CD4-positive, CD25-positive, alpha-beta regulatory T cell (primary cell): Measurements from ENCODE around the gene FTH1. TPM values are rescaled to one million over a fixed set of nuclear protein-coding genes. Genes with fewer than 3 reads are reported as not detected.

Source experiments
- polyA plus RNA-seq, 4 donors: library from polyadenylated mRNA; unstranded; fragments of 300-500 nt; fragmentation: Illumina TruSeq; gene quantifications; one replicate each; pipeline ENCODE4 v1.2.3, GENCODE V29; 2021
- total RNA-seq: library from RNA; stranded (reverse); gene quantifications from one replicate; pipeline ENCODE4 v1.2.3, GENCODE V29; 2022

The FTH1 gene
- total and polyA plus RNA-seq, 5 donors from 2014 or later: 2,525 to 3,518 (median 3,282) TPM

Other genes starting within 250 kb of the FTH1 start
- 0.30 TPM for gene MYRF, start 215.0 kb downstream of the FTH1 start, total RNA-seq
- gene MYRF, start 215.0 kb downstream of the FTH1 start, polyA plus RNA-seq: under 1 TPM in 2 of 4 donors, not detected in 2; 0.20 to 0.74 TPM
- 71.7 TPM for gene TMEM258, start 175.0 kb downstream of the FTH1 start, total RNA-seq
- gene TMEM258, start 175.0 kb downstream of the FTH1 start, polyA plus RNA-seq: 100 to 1,000 TPM; 207 to 283 (median 238) TPM
- gene FEN1, start 174.7 kb downstream of the FTH1 start, total RNA-seq: 13.2 TPM
- 10 to 100 TPM; 19.4 to 24.5 (median 22.2) TPM for gene FEN1, start 174.7 kb downstream of the FTH1 start, polyA plus RNA-seq
- gene FADS1, start 150.6 kb downstream of the FTH1 start, total RNA-seq: 9.1 TPM
- 1 to 10 TPM in 1 of 4 donors, under 1 TPM in 1, not detected in 2; 0.35 to 3.1 TPM for gene FADS1, start 150.6 kb downstream of the FTH1 start, polyA plus RNA-seq
- gene FADS2, start 139.3 kb downstream of the FTH1 start, total RNA-seq: 19.7 TPM
- gene FADS2, start 139.3 kb downstream of the FTH1 start, polyA plus RNA-seq: 10 to 100 TPM in 1 of 4 donors, under 1 TPM in 2, not detected in 1; 0.23 to 13.6 (median 0.65) TPM
- 15.8 TPM for gene FADS3, start 76.1 kb downstream of the FTH1 start, total RNA-seq
- gene FADS3, start 76.1 kb downstream of the FTH1 start, polyA plus RNA-seq: 1 to 10 TPM in 3 of 4 donors, under 1 TPM in 1; 0.87 to 2.1 (median 1.3) TPM
- gene RAB3IL1, start 50.1 kb downstream of the FTH1 start, total RNA-seq: not detected
- gene RAB3IL1, start 50.1 kb downstream of the FTH1 start, polyA plus RNA-seq: not detected
- gene BEST1, start 17.3 kb downstream of the FTH1 start, total RNA-seq: 0.15 TPM
- gene BEST1, start 17.3 kb downstream of the FTH1 start, polyA plus RNA-seq: 1 to 10 TPM; 1.2 to 1.8 (median 1.5) TPM
- 36.6 TPM for gene INCENP, start 156.4 kb upstream of the FTH1 start, total RNA-seq
- gene INCENP, start 156.4 kb upstream of the FTH1 start, polyA plus RNA-seq: 1 to 10 TPM; 1.0 to 3.9 (median 2.3) TPM
- gene SCGB1D1, start 222.6 kb upstream of the FTH1 start, total RNA-seq: not detected
- gene SCGB1D1, start 222.6 kb upstream of the FTH1 start, polyA plus RNA-seq: not detected
- not detected for gene SCGB2A1, start 241.0 kb upstream of the FTH1 start, total RNA-seq
- gene SCGB2A1, start 241.0 kb upstream of the FTH1 start, polyA plus RNA-seq: not detected